Adrenal gland (tissue), 12 donors: ENCODE data around the gene EPHA4. TPM values are rescaled to one million over a fixed set of nuclear protein-coding genes. Genes with fewer than 3 reads are reported as not detected.

Source experiments
- DNase-seq, 7 donors: peaks; one replicate each; pipeline ENCODE4 v3.0.0-alpha.2; 2019 to 2020
- H3K27ac ChIP-seq, 5 donors: fragments of 200-600 bp; sonication (generic) in 4 of 5; 1 replicate in 3 of 5; 2 replicates in 2 of 5; pipeline versions ENCODE4 v1.5.1 to v1.8.0; 2016 to 2020; ENCODE audit warnings: mild to moderate bottlenecking in 1 of 5
- H3K27me3 ChIP-seq: fragments of 200-600 bp; 2 replicates; pipeline ENCODE4 v1.8.0; 2021
- H3K36me3 ChIP-seq, 2 donors: fragments of 200-600 bp; replicated peaks in 1 of 2; 1 replicate in 1 of 2; 2 replicates in 1 of 2; pipeline versions ENCODE4 v1.5.1 to v1.8.0; 2018 to 2022
- H3K4me1 ChIP-seq, 2 donors: fragments of 200-600 bp; replicated peaks in 1 of 2; 1 replicate in 1 of 2; 2 replicates in 1 of 2; pipeline versions ENCODE4 v1.5.1 to v1.8.0; 2018 to 2021
- H3K4me3 ChIP-seq, 4 donors: fragments of 200-600 bp; sonication (generic) in 3 of 4; one replicate each; pipeline ENCODE4 v1.5.1; 2016 to 2018
- H3K9me3 ChIP-seq, 3 donors: fragments of 200-600 bp; sonication (generic) in 1 of 3; replicated peaks in 1 of 3; 1 replicate in 2 of 3; 2 replicates in 1 of 3; pipeline versions ENCODE4 v1.5.1 to v1.8.0; 2016 to 2021
- POLR2A ChIP-seq, 2 donors: fragments of 450-650 bp; IDR thresholded peaks; one replicate each; pipeline ENCODE4 v1.6.1; 2017; ENCODE audit warnings: antibody characterized with exemption in 2 of 2, mild to moderate bottlenecking in 2 of 2, moderate library complexity in 1 of 2
- WGBS, 4 donors: extraction: QIAGEN DNeasy Blood & Tissue Kit in 2 of 4; methylation state at CpG; one replicate each; pipeline versions ENCODE4 v1.1.5 to v1.1.7; 2013 to 2017; 5-methylcytosine and 5-hydroxymethylcytosine counted together
- intact Hi-C, 2 donors: fragments of 100-400 bp; cut with DNase I; formaldehyde crosslinking; loops; one replicate each; pipeline versions ENCODE4 v1.14.1 to v1.15.0; 2022 to 2023
- polyA plus RNA-seq, 3 donors: library from polyadenylated mRNA; stranded (reverse); fragments of 200-250 nt in 2 of 3; fragments of 350-450 nt in 1 of 3; fragmentation: Illumina TruSeq in 1 of 3; extraction: RNeasy Lipid Tissue Mini Kit (QIAGEN cat#74804) in 1 of 3; gene quantifications; one replicate each; pipeline ENCODE4 v1.2.3, GENCODE V29; 2013 to 2014
- total RNA-seq, 9 donors: library from RNA; depleted of rRNA in 4 of 9; stranded (reverse); fragments of >200 nt in 4 of 9; fragments of 120-200 nt in 1 of 9; fragmentation: NEBNext Ultra II Directional in 1 of 9; extraction: Animal tissue kit (Norgen Biotek cat#: 25700) in 1 of 9; gene quantifications; one replicate each; pipeline versions ENCODE4 v1.1.0 to v1.2.4, GENCODE V29; 2013 to 2023
- TF ChIP-seq, protein P1 (sequence below), 6 experiments: fragments of 450-650 bp in 4 of 6; fragments of 200-600 bp in 2 of 6; sonication (generic) in 1 of 6; IDR thresholded peaks; 1 replicate in 5 of 6; 2 replicates in 1 of 6; pipeline versions ENCODE4 v1.5.1 to v1.8.0; 2016 to 2021; ENCODE audit warnings: antibody characterized with exemption in 6 of 6, mild to moderate bottlenecking in 2 of 6, moderate library complexity in 1 of 6
- donor health status: healthy with polysubstance abuse.
- donor health status: Bipolar disorder and iron deficiency.
- donor health status: DM: yes; HTN: yes; CAD: no.
- donor health status: DM: no; HTN: no; CAD: no.
- donor health status: DM: no; HTN: no; CAD: no.
- donor health status: DM: yes; HTN: yes; CAD: no.

The EPHA4 gene
- total and polyA plus RNA-seq, 12 donors = 3.0 to 72.9 (median 12.1) TPM

DNA sequence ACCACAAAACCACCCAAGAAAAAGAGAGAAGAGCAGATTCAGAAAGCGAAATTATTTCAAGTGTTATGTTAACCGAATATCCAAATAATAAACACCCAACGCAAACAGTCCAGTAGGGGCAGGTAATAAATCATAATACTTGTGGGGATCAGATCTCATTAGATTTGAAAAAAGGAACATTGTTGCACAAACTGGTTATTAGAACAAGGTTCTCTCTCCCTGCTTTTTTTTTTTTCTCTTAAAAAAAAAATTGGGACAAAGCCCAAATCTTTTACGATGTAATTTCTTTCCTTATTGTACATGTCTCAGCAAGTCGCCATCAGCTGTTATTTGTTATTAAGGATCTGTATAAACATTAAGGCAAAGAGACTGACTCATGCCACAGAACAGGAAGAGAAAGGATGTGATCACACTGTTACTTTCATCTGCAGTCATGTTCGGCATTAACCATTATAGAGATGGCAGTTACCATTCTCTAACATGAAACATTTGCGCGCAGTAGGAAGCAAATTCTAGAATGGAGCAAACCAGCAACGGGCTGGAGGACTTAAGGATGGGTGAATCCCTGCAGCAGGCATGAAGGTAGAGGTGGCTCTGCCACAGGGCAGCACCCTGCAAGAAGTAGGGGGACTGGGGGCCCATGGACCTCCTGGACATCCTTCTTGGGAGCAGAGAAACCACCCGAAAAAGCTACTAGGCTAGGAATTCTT lies 42.0 kb downstream of the EPHA4 start:
- WGBS, 4 donors = 67 to 72% (median 70%) methylated on average over 10 of the region's 10 CpGs
- no peaks in the 10 kb centered on the region for H3K4me1 ChIP-seq
- H3K36me3 ChIP-seq = no peaks in the 10 kb centered on the region
- DNase-seq = no peak
- intact Hi-C loops = no loop called here
- H3K9me3 ChIP-seq = no peaks in the 10 kb centered on the region
- H3K27ac ChIP-seq = no peak overlapping the region
- H3K4me3 ChIP-seq = no peak overlapping the region
- H3K27me3 ChIP-seq = no peaks in the 10 kb centered on the region
- TF ChIP-seq, protein P1, sequence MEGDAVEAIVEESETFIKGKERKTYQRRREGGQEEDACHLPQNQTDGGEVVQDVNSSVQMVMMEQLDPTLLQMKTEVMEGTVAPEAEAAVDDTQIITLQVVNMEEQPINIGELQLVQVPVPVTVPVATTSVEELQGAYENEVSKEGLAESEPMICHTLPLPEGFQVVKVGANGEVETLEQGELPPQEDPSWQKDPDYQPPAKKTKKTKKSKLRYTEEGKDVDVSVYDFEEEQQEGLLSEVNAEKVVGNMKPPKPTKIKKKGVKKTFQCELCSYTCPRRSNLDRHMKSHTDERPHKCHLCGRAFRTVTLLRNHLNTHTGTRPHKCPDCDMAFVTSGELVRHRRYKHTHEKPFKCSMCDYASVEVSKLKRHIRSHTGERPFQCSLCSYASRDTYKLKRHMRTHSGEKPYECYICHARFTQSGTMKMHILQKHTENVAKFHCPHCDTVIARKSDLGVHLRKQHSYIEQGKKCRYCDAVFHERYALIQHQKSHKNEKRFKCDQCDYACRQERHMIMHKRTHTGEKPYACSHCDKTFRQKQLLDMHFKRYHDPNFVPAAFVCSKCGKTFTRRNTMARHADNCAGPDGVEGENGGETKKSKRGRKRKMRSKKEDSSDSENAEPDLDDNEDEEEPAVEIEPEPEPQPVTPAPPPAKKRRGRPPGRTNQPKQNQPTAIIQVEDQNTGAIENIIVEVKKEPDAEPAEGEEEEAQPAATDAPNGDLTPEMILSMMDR (IDR thresholded peaks at IDR 0.05) = no peak
- no peak for TF ChIP-seq POLR2A (IDR thresholded peaks at IDR 0.05)

- no peaks in the 10 kb centered on the region for H3K27me3 ChIP-seq
- H3K4me3 ChIP-seq = no peak overlapping the region
- no peak for TF ChIP-seq POLR2A (IDR thresholded peaks at IDR 0.05)
- TF ChIP-seq, protein P1 (IDR thresholded peaks at IDR 0.05) = no peak
- no peaks in the 10 kb centered on the region for H3K9me3 ChIP-seq
- no peaks in the 10 kb centered on the region for H3K4me1 ChIP-seq
- 71 to 77% (median 75%) methylated on average over 8 of the region's 8 CpGs for WGBS, 4 donors
- H3K36me3 ChIP-seq = no peaks in the 10 kb centered on the region
- no peak for DNase-seq
- no peak overlapping the region for H3K27ac ChIP-seq
- intact Hi-C loops = no loop called here
Observed at GRCh38 chr2:221529177-221529942, 42.7 kb downstream of the EPHA4 start.

DNA sequence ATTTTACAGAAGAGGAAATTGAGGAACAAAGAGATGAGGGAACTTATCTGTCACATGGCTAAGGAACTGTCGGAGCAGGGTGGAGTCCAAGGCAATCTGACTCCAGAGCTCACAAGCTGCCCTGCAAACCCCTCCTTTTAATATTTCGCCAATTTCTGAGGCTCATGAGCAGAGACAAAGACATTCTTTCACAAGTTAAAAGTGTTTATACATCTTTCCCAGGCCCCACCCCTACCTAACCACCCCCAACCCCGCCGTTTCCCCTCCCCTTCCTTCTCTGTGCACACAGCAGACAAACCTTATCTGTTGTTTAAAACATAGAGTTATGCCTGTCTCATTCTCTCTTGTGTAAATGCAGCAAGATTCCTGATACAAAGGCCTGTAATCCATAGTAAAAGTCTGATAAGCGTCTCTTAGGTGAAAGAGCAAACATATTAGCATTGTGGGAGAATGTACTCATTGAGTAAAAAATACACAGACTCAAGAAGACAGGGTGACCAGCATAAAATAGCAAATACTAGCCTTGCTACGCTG lies 44.3 kb downstream of the EPHA4 start:
- intact Hi-C loops = no loop called here
- H3K27me3 ChIP-seq = no peaks in the 10 kb centered on the region
- no peaks in the 10 kb centered on the region for H3K4me1 ChIP-seq
- WGBS, 4 donors = 58 to 67% (median 63%) methylated on average over 6 of the region's 6 CpGs
- H3K9me3 ChIP-seq = no peaks in the 10 kb centered on the region
- no peak overlapping the region for H3K27ac ChIP-seq
- no peak for DNase-seq
- H3K36me3 ChIP-seq = no peaks in the 10 kb centered on the region
- H3K4me3 ChIP-seq = no peak overlapping the region
- no peak for TF ChIP-seq POLR2A (IDR thresholded peaks at IDR 0.05)
- TF ChIP-seq, protein P1 (IDR thresholded peaks at IDR 0.05) = no peak

- Histone ChIP-seq H3K27ac (no peak overlapping the region), H3K27me3 (no peaks in the 10 kb centered on the region), H3K36me3 (no peaks in the 10 kb centered on the region), H3K9me3 (no peaks in the 10 kb centered on the region), H3K4me3 (no peak overlapping the region), H3K4me1 (peaks cover 1% of the 10 kb centered on the region in 2 donors)
- WGBS, 4 donors = 91 to 93% (median 92%) methylated on average over 6 of the region's 6 CpGs
- DNase-seq = no peak
- TF ChIP-seq, protein P1 (IDR thresholded peaks at IDR 0.05) = no peak
- intact Hi-C loops = no loop called here
Observed at GRCh38 chr2:221524158-221524557, 47.9 kb downstream of the EPHA4 start.
